Activated naive CD4-positive, alpha-beta T cell treated with anti-CD3 and anti-CD28 coated beads, Interleukin-2, amount 10 ng/mL, durations not matched to agents 7 days and 5 days (primary cell): ENCODE results near the gene CDKL1.

Experiments used
- CTCF ChIA-PET: fragments of 350-600 bp; sonication (Branson Sonifier 250); formaldehyde crosslinking; loops from one replicate; lab custom pipeline; 2021; ENCODE audit warnings: antibody characterized with exemption; lab: Charles Lee
- DNase-seq: peaks from one replicate; pipeline ENCODE4 v3.0.0-alpha.2; 2020
- H3K27ac Mint-ChIP-seq: one replicate; pipeline ENCODE4 v1.8.0; 2021; ENCODE audit warnings: mild to moderate bottlenecking, moderate library complexity, mixed read lengths
- H3K27me3 Mint-ChIP-seq: one replicate; pipeline ENCODE4 v1.8.0; 2021; ENCODE audit warnings: mild to moderate bottlenecking, mixed read lengths
- H3K36me3 Mint-ChIP-seq: one replicate; pipeline ENCODE4 v1.8.0; 2021; ENCODE audit warnings: mixed read lengths
- H3K4me1 Mint-ChIP-seq: one replicate; pipeline ENCODE4 v1.8.0; 2021; ENCODE audit warnings: mixed read lengths
- H3K4me3 Mint-ChIP-seq: one replicate; pipeline ENCODE4 v1.8.0; 2021; ENCODE audit warnings: mild to moderate bottlenecking, moderate library complexity, mixed read lengths
- H3K9me3 Mint-ChIP-seq: one replicate; pipeline ENCODE4 v1.8.0; 2021; ENCODE audit warnings: mixed read lengths

CDKL1 gene

DNA sequence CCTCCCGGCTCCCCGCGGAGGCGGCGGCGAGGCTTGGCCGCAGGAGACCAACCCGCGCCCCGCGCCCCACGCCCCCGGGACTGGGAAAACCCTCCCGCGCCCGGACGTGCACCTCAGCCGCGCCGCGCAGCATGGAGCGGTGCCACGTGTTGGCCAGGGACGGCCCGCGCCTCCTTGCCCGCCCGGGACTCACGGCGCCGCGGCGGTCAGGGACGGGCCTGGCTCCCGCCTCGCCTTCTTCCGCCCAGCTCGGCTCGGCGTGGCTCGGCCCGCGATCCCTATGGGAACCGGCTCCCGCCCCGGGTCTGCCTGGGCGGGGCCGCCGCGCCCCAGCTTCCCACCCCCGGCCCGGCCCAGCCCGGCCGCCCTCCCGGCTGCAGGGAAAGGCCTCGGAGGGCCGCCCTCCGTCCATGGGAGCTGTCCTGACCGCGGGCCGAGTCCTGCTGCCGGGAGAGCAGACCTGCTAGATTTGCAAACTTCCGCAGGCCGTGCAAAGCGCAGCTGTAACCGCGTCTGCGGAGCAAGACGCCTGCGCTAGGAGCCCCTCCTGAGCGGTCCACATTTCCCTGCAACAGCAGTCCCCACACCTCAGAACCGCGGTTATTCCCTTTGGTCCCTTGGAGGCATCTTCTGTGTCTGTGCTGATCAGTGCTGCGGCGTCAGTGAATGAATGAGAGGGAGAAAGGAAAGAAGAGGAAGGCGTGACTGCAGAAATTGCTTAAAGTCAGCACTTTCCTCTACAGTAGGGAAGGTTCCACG lies at the start of gene CDKL1:
Gene CDKL1 (minus strand): TSS at position 251 of the 759 bp plus-strand sequence. CDS start 1,013 bp downstream, outside the sequence.
- peak within 1 kb of the TSS; percentile 47 for H3K27ac Mint-ChIP-seq
- H3K27me3 Mint-ChIP-seq: peaks cover 23% of the 10 kb centered on the region
- CTCF ChIA-PET: interaction anchor here (0.7 to 1.6 kb wide), 3 partner anchors 52 to 136 kb away, joined by 3 to 6 read pairs (median 3); no protein-coding TSS in a partner anchor
- DNase-seq: peak; percentile 59
- peak within 1 kb of the TSS; percentile 77 for H3K4me3 Mint-ChIP-seq
- peaks cover 13% of the 10 kb centered on the region for H3K4me1 Mint-ChIP-seq
- H3K36me3 Mint-ChIP-seq: no peaks in the 10 kb centered on the region
- no peaks in the 10 kb centered on the region for H3K9me3 Mint-ChIP-seq

DNA sequence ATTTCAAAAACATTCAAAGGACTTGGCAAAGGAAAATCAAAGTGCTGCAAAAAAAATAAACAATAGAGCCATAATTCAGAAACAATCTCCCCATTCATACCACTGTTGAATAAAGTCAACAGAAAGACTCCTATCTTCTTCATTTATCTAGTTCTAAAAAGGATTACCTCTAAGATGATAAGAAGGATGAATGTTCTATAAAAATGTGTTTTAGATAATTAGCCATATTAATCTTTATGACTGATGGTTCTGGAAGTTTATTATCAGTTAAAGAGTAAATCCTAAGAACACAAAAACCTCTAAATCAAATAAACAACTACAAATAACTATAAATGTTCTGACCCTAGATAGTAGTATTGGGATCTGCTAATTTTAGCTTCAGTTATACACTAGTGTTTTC lies 37.8 kb upstream of the CDKL1 start:
- H3K4me1 Mint-ChIP-seq: no peaks in the 10 kb centered on the region
- H3K9me3 Mint-ChIP-seq: peaks cover 14% of the 10 kb centered on the region
- CTCF ChIA-PET: no interaction called here
- H3K27ac Mint-ChIP-seq: no peak overlapping the region
- DNase-seq: no peak
- H3K27me3 Mint-ChIP-seq: no peaks in the 10 kb centered on the region
- H3K4me3 Mint-ChIP-seq: no peak overlapping the region
- H3K36me3 Mint-ChIP-seq: peaks cover 41% of the 10 kb centered on the region

DNA sequence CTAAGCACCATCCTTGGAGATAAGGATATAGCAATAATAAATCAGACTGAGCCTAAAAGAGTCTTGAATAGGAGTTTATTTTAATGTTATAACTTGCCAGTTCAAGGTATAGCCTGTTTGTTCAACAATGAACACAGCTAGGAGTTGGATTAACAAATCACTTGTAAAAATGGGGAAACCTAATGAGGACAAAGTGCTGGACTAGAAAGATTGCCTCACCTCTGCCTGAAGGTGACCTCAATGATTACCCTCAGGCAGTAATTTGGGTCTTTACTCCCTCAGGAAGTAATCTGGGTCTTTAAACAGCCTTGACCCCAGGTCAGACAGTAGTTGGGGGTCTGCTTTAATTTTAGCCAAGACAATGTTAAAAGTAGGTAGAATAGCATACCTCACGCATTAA lies 35.5 kb upstream of the CDKL1 start:
- no peak overlapping the region for H3K4me3 Mint-ChIP-seq
- CTCF ChIA-PET: no interaction called here
- H3K36me3 Mint-ChIP-seq: peaks cover 32% of the 10 kb centered on the region
- no peaks in the 10 kb centered on the region for H3K4me1 Mint-ChIP-seq
- no peak for DNase-seq
- no peak overlapping the region for H3K27ac Mint-ChIP-seq
- no peaks in the 10 kb centered on the region for H3K27me3 Mint-ChIP-seq
- peaks cover 9% of the 10 kb centered on the region for H3K9me3 Mint-ChIP-seq

DNA sequence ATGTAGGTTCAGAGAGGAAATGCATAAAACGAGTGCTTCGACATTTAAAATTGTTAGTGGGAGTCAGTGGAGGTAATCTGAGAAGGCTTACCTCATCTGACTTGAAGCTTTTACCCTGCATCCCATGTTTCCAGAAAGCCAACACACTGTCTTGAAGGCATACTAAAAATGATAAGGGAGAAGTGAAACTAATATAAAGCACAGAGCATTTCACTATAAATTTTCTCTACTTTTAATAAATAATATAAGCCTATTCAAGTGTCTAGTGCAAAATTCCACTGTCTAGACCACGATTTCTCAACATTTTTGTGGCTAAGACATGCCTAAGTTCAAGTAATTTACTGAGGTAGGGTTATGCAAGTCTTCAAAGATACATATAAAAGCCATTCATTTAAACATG lies 29.1 kb upstream of the CDKL1 start:
- H3K36me3 Mint-ChIP-seq: peaks cover 4% of the 10 kb centered on the region
- no peaks in the 10 kb centered on the region for H3K9me3 Mint-ChIP-seq

DNA sequence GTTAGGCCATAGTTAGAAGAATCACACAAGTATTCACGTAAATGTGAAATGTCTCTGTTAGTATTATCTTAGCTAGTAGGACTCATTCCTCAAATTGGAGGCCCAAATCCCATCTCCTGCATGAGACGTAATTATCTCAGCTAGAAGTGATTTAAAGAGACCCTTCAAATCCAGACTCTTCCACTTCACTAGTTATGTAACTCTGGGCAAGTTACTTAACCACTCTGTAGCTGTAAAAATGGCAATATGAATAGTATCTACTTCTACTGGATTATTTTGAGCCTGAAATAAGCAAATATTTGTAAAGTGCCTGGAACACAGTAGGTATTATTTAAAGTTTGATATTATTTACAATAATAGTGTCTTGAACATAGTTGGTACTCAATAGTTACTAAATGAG lies 28.4 kb upstream of the CDKL1 start:
- no peaks in the 10 kb centered on the region for H3K27me3 Mint-ChIP-seq
- H3K4me3 Mint-ChIP-seq: no peak overlapping the region
- no peaks in the 10 kb centered on the region for H3K4me1 Mint-ChIP-seq
- no peaks in the 10 kb centered on the region for H3K9me3 Mint-ChIP-seq
- CTCF ChIA-PET: interaction anchor here (1.6 kb wide), 1 partner anchor 14 kb away, joined by 4 read pairs; no protein-coding TSS in a partner anchor
- peaks cover 7% of the 10 kb centered on the region for H3K36me3 Mint-ChIP-seq
- no peak overlapping the region for H3K27ac Mint-ChIP-seq
- DNase-seq: no peak

More for the DNA sequence above, 29.1 kb upstream of the CDKL1 start:
- H3K27me3 Mint-ChIP-seq: no peaks in the 10 kb centered on the region
- CTCF ChIA-PET: no interaction called here
- no peak for DNase-seq
- H3K4me1 Mint-ChIP-seq: no peaks in the 10 kb centered on the region
- no peak overlapping the region for H3K4me3 Mint-ChIP-seq
- H3K27ac Mint-ChIP-seq: no peak overlapping the region

DNA sequence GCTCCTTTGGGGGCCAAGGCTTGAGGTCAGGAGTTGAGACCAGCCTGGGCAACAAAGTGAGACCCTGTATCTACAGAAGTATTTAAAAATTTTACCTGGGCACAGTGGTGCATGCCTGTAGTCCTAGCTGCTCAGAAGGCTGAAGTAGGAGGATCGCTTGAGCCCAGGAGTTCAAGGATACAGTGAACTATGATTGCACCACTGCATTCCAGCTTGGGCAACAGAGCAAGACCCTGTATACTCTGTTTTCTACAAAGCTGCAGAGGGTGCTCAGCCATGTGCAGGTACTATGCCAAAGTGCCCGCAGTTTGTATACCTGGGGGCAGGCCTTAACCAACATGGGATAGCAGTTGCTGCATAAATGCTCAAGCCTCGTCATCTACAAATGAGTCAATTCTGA lies 26.8 kb upstream of the CDKL1 start:
- no peak overlapping the region for H3K27ac Mint-ChIP-seq
- DNase-seq: no peak
- H3K9me3 Mint-ChIP-seq: no peaks in the 10 kb centered on the region
- H3K4me3 Mint-ChIP-seq: no peak overlapping the region
- peaks cover 8% of the 10 kb centered on the region for H3K36me3 Mint-ChIP-seq
- H3K4me1 Mint-ChIP-seq: no peaks in the 10 kb centered on the region
- CTCF ChIA-PET: interaction anchor here (1.6 kb wide), 1 partner anchor 13 kb away, joined by 4 read pairs; no protein-coding TSS in a partner anchor
- H3K27me3 Mint-ChIP-seq: no peaks in the 10 kb centered on the region

DNA sequence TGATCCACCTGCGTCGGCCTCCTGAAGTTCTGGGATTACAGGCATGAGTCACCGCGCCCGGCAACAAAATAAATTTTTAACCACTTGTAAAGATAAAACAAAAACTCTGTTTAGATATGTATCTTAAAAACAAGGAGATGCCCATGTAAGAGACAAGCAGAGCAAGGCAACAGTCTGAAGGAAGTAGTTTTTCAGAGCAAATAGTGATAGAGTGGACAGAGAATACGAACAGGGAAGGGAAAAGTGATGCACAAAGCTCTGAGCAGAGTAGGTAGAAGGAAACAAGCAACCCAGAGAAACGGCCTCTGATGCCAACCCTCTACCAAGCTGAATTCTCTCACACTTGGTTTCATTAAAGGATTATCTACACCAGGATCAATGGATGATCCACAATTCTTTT lies 24.8 kb upstream of the CDKL1 start:
- H3K27me3 Mint-ChIP-seq: no peaks in the 10 kb centered on the region

DNA sequence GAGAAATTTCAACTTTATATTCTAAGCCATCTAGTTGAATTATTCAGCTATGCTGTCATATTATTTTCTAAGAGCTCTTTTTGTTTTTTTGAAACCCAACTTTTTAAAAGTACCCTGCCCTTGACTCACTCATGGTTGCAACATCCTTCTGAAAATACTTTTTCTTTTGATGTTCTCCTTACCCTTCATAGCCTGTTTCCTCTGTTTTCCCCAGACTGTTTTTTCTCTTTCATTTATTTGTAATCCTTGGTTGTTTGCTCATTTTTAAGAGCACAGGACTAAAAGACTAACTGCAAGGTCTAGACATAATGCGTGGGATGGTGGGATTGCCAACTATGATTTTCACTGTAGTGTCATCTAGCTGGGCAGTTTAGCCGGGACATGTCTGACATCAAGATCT lies 21.2 kb upstream of the CDKL1 start:
- Mint-ChIP-seq H3K9me3 (no peaks in the 10 kb centered on the region), H3K4me3 (no peak overlapping the region), H3K4me1 (peaks cover 9% of the 10 kb centered on the region), H3K27me3 (no peaks in the 10 kb centered on the region), H3K27ac (peak overlapping the region; percentile 42), H3K36me3 (peaks cover 27% of the 10 kb centered on the region)
- CTCF ChIA-PET: no interaction called here
- no peak for DNase-seq

More for the DNA sequence above, 24.8 kb upstream of the CDKL1 start:
- Mint-ChIP-seq H3K27ac (no peak overlapping the region), H3K36me3 (peaks cover 22% of the 10 kb centered on the region), H3K4me1 (peaks cover 9% of the 10 kb centered on the region), H3K9me3 (no peaks in the 10 kb centered on the region), H3K4me3 (no peak overlapping the region)
- CTCF ChIA-PET: no interaction called here
- no peak for DNase-seq

DNA sequence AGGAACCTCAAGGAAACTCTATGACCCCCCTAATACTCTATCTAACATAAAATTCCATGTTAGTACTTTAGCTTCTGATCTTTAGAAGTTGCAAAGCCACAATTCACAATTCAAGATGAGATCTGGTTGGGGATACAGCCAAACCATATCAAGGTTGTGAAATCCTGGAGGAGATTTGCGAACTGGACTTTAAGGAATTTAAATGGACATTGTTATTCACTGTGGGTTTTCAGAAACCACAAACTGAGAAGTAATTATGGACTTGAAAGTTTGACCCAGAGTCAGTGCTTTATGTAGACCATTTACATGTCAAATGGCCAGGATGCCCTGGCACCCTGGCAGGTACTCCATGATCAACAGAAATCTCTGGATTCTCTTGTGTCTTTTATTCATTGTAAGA lies 14.2 kb upstream of the CDKL1 start:
- Mint-ChIP-seq H3K4me1 (peaks cover 5% of the 10 kb centered on the region), H3K27ac (no peak overlapping the region), H3K9me3 (peaks cover 7% of the 10 kb centered on the region), H3K36me3 (peaks cover 7% of the 10 kb centered on the region), H3K4me3 (no peak overlapping the region), H3K27me3 (no peaks in the 10 kb centered on the region)
- CTCF ChIA-PET: interaction anchor here (1.3 kb wide), 1 partner anchor 13 kb away, joined by 4 read pairs; no protein-coding TSS in a partner anchor
- DNase-seq: no peak

DNA sequence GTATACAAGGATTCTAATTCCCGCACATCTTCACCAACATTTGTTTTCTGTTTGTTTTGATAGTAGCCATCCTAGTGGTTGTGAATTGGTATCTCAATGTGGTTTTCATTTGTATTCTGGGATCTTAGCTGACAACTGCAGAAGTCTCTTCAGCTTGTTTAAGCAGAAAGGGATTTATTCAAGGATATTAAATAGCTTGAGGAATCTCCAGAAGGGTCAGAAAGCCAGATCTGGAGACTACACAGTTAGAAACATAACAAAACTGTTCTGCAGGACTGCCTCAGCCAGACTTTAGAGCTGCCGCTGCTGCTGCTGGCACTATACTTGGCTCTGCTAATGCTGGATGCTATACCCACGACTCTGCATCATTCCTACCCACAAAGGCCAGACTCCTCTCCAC lies 13.4 kb upstream of the CDKL1 start:
- peaks cover 11% of the 10 kb centered on the region for H3K9me3 Mint-ChIP-seq
- peaks cover 9% of the 10 kb centered on the region for H3K4me1 Mint-ChIP-seq
- peaks cover 4% of the 10 kb centered on the region for H3K36me3 Mint-ChIP-seq
- DNase-seq: no peak
- no peak overlapping the region for H3K27ac Mint-ChIP-seq
- H3K4me3 Mint-ChIP-seq: no peak overlapping the region
- CTCF ChIA-PET: no interaction called here
- H3K27me3 Mint-ChIP-seq: no peaks in the 10 kb centered on the region

DNA sequence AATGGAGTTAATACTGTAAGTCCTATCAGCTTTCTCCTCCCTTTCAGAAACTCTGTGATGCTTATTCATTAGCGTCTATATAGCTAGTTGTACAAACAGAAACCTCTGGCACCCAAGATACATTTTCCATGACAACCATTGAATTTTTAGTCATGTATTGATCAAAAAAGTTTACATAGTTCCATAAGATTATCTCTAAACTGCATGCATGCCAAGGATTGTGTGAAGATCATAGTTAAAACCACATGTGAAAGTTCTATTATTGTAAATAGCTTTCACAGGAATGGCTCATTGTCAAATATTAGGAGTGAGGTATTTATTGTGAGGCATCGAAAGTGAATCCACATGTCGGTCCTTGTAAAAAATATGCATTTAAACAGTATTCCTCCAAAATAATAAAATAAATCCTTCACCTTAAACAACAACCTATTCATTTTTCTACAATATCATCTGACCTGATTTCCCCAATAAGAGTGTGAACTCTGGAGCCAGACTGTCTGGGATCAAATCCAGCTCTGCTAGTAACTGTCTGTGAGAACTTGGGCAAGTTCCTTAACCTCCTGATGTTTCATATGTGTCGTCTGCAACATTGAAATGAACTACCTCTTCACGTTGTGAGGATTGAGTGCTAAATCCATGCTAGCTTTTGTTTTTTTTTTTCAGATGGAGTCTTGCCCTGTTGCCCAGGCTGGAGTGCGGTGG lies 10.6 kb upstream of the CDKL1 start:
- peaks cover 2% of the 10 kb centered on the region for H3K36me3 Mint-ChIP-seq
- no peak overlapping the region for H3K27ac Mint-ChIP-seq
- no peak overlapping the region for H3K4me3 Mint-ChIP-seq
- CTCF ChIA-PET: no interaction called here
- peaks cover 11% of the 10 kb centered on the region for H3K9me3 Mint-ChIP-seq
- peaks cover 9% of the 10 kb centered on the region for H3K4me1 Mint-ChIP-seq
- no peaks in the 10 kb centered on the region for H3K27me3 Mint-ChIP-seq
- DNase-seq: no peak

DNA sequence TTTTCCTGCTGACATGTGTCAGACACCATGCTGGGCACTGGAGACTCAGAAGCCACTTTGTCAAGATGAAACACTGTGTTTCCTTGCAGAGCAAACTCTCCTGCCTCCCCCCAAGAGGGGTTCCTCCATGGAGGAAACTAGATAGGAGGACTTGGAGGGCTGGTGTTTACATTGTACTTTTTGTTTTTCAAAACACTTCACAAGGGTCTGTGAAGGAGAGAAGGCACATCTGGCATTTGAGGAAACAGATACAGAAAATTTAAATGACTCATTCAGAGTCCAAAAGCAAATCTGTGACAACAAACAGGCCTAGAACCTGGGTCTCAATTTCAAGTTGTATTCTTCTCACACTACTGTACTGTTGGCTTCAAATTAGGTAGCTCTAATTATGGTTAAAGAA lies 6.7 kb upstream of the CDKL1 start:
- no peak for DNase-seq
- Mint-ChIP-seq H3K36me3 (no peaks in the 10 kb centered on the region), H3K9me3 (peaks cover 8% of the 10 kb centered on the region), H3K27me3 (no peaks in the 10 kb centered on the region), H3K27ac (no peak overlapping the region), H3K4me3 (no peak overlapping the region), H3K4me1 (peaks cover 9% of the 10 kb centered on the region)
- CTCF ChIA-PET: no interaction called here

DNA sequence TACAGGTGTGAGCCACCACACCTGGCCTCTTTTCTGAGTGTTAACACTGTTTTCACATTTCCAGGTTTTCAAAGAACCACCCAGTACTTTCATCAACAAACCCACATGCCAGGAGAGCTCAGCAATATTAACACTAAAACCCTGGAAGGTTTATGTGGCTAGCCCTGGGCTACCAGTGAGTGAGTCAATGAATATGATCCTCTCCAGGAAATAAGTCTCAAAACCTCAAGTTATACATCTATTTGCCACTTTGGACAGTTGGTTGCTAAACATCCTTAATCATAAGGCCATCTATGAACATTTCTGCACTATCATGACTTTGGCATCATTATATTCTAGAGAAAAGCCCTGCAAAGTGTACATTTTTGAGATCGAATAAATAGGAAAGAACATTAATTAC lies 6.3 kb upstream of the CDKL1 start:
- H3K27me3 Mint-ChIP-seq: peaks cover 3% of the 10 kb centered on the region
- H3K27ac Mint-ChIP-seq: no peak overlapping the region
- H3K9me3 Mint-ChIP-seq: peaks cover 8% of the 10 kb centered on the region
- CTCF ChIA-PET: no interaction called here
- DNase-seq: no peak
- peaks cover 9% of the 10 kb centered on the region for H3K4me1 Mint-ChIP-seq
- H3K36me3 Mint-ChIP-seq: no peaks in the 10 kb centered on the region
- H3K4me3 Mint-ChIP-seq: no peak overlapping the region

DNA sequence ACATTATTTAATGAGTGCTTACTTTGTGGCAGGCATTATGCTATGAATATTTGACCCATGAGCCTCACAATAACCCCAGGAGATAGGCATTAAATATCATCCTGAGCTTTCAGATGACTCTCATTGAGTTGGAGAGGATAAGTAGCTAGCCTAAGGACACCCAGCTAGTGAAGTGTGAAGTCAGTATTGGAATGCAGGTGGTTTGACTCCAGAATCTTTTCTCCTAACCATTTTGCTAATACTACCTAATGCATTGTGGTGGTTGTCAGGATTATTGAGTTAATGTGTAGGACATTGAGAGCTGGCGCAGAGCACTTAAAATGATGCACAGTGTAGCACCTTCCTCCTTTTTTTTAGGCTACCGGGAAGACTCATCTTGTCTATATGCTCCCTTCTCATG lies 3.8 kb upstream of the CDKL1 start:
- Mint-ChIP-seq H3K36me3 (no peaks in the 10 kb centered on the region), H3K4me3 (no peak overlapping the region), H3K27ac (no peak overlapping the region), H3K27me3 (peaks cover 20% of the 10 kb centered on the region), H3K9me3 (peaks cover under 1% of the 10 kb centered on the region), H3K4me1 (peaks cover 13% of the 10 kb centered on the region)
- CTCF ChIA-PET: no interaction called here
- no peak for DNase-seq
